GM18858 (cell line): ENCODE data around the gene NHLRC4.
"Not testable (repeated sequence)": the region's sequence is repeated elsewhere in the genome, so short reads cannot be mapped to it uniquely, and the experiment has no call there.

Source experiments
- ATAC-seq: cut with Tn5 transposase; IDR thresholded peaks from one replicate; pipeline ENCODE4 v1.9.1; 2021; ENCODE audit not compliant: unreplicated experiment

The NHLRC4 gene

DNA sequence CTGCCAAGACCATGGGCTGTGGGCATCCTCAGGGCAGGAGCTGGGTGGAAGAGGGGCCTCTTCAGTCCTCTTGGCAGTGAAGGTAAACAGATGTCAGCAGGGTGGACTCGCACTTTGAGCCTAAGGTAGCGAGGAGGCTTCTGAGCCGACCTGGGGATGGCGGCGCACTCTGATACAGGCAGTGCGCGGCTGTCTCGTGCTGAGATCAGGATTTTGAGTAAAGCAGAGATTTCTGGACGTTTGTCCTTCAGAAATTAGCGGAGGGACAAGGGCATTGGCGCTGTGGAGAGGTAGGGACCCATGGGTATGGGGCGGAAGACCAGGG, 29.9 kb downstream of the NHLRC4 start:
- no peak for ATAC-seq

DNA sequence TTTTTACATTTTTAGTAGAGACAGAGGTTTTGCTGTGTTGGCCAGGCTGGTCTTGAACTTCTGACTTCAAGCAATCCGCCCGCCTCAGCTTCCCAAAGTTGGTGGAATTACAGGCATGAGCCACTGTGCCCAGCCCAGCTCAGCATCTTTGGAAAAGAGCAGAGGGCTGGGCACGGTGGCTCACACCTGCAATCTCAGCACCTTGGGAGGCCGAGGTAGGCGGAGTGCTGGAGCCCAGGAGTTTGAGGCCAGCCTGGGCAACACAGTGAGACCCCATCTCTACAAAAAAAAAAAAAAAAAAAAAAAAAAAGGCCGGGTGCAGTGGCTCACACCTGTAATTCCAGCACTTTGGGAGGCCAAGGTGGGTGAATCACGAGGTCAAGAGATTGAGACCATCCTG, 30.9 kb downstream of the NHLRC4 start:
- ATAC-seq = not testable (repeated sequence)

DNA sequence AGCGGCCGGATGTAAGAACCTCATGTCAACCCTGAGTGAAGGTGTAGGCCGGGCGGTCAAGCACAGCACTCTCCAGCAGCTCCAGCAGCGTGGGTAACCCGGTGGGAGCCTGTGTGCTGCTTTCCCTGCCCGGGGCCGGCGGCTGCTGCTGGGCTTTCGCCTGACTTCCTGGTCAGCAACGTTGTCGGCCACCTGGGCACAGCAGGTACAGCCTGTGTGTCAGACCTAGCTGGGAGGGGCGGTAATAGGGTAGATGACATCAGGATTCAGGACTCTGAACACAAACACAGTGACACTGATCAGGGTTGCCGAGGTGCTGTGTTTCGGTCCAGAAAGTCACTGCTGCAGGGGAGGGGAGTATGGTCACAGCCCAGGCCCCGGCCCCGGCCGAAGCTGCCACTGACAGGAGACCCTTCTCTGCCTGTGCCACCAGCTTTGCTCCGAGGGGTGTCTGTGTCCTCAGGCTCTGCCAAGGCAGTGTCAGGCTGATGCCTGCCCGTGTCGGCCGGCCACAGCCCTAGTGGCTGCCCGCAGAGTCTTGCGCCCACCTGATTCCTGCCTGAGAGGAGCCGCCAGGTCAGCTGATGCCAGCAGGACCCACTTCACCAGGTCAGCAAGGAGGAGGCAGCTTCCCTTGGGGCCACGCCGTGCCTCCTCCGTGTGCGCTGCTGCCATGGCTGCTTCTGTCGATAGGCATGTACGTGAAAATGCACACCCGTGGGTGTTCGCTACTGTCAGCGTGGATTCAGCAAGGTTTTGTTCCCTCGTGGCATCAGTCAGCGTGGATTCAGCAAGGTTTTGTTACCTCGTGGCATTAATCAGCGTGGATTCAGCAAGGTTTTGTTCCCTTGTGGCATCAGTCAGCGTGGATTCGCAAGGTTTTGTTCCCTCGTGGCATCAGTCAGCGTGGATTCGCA, 32.3 kb downstream of the NHLRC4 start:
- ATAC-seq = no peak

DNA sequence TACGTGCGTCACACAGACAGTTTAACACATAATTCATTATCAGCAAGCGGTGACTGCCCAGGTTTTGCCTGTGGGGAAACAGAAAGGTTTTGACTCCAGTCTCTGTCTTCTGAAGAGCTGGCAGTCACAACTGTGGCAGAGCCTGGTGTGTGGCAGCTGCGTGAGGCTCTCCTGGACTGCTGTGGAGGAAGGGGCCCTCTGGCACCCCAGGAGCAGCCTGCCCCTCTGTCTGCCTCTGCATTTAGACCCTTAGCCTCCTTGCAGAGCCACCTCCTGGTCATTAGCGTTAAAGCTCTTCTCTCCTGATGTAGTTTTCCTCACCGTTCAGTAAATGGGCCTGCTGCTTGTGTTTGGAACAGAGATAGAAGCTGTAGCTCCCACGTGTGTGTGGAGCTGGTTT, 34.0 kb downstream of the NHLRC4 start:
- no peak for ATAC-seq

DNA sequence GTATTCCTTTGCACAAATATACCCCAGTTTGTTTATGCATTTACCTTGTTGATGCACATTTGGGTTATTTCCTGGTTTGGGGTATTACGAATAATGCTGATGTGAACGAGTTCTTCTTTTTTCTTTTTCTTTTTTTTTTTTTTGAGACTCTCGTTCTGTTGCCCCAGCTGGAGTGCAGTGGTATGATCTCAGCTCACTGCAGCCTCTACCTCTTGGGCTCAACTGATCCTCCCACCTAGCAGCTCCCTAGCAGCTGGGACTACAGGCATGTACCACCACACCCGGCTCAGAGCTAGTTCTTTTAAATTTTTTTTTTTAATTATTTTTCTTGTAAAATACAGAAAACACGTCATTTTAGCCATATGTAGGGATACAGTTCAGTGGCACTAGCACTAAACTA, 37.1 kb downstream of the NHLRC4 start:
- ATAC-seq = no peak

DNA sequence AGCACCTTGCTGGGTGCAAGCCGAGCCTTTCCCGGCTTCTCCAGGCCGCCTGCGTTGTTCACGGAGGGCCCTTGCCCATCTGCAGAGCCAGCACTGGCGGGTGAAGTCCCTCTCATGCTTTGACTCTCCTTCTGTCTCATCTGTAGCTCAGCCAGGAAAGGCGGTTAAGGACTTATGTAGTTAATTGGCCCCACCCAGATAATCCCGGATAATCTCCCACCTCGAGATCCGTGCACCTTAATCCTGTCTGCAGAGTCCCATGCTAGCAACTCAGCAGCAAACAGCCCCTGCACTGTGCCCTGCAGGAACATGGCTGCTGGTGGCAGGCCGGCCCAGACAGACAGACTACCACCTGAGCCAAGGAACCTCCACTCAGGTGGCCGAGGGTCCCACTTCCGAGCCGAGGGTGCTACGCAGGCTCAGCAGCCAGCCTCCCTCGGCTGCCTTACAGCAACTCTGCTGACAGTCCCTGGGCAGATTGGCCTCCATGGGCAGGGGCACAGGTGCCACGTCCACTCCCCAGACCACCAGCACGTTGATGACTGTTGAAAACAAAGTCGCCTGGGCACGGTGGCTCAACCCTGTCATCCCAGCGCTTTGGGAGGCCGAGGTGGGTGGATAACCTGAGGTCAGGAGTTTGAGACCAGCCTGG, 40.0 kb downstream of the NHLRC4 start:
- no peak for ATAC-seq

DNA sequence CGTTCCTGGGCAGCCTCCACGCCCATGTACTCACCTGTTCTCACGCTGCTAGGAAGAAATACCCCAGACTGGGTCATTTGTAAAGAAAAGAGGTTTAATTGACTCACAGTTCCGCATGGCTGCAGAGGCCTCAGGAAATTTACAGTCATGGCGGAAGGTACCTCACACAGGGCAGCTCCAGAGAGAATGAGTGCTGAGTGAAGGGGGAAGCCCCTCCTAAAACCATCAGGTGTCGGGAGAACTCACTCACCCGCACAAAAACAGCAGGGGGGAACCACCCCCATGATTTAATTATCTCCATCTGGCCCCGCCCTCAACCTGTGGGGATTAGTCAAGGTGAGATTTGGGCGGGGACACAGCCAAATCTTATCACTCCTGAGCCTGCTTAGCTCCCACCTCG, 41.2 kb downstream of the NHLRC4 start:
- no peak for ATAC-seq

DNA sequence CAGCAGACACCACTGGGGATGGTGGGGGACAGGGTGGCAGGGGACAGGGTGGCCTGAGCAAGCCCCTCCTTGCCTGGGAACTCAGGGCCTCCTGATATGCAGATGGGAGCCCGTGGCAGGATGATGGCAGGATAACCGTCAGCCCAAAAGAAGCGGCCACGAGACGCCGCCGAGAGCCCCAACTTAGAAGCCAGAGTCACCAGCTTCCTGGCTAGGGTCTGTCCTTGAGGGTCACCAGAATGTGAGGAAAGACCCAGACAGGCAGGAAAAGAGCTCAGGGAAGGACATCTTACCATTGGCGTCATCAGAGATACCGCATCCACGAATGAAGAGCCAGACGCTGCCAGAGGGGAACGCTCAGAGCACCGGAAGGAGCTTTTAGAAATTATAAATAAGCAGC, 42.5 kb downstream of the NHLRC4 start:
- no peak for ATAC-seq

DNA sequence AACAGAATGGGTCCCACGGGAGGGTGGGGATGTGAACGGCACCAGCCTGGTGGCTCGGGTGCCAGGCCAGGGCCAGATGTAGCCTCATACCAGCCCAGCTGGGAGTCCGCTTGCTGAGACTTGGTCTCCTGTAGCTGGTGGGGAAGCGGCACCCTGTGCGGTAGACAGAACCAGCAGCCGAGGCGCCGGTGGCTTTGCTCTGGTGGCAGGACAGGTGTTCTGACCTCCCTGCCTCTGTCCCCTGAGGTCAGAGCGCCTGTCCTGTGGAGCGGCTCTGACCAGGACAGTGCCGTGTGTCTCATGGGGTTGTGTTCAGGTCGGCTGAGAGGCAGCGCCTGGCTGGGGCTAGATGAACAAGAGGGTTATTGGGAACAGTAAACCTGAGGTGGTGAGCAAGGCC, 43.2 kb downstream of the NHLRC4 start:
- ATAC-seq = no peak

DNA sequence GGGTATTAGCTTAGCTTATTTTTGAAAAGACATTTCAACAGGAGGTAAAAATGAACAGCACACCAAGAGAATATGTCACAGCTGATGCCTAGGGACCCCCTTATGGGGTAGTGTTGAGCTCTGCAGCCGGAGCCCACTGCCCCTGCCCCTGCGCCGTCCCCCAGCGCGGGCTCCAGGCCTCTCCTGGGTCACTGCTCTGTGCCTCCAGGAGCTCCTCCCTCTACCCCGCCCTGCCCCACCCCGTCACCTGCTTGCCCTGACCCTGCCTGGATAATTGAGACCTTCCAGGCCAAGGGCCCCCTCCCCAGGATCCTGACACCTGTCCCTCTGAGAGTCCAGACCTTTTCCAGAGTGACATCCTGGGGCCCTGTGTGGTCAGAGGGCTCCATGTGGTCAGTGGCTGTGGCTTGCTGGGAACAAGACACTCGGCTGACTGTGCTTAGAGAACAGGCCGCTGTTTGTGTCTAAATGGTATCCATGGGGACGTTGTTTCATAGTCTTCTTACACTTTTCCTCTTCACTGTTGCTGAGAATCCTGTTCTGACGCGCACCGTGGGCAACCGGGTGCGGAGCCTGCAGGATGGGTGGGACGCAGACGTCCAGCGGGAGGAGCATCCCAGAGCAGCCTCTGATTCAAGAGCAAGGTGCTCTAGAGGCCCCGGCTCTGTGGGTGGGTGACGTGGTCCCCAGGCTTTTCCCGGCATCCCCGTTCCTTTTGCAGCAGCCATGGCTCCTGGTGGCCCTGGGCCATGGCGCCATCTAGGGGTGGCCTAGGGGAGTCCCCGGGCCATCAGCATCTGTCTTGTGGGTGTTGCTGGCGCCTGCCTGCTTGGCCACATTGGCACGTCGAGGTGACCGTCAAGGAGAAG, 43.9 kb downstream of the NHLRC4 start:
- ATAC-seq = no peak

DNA sequence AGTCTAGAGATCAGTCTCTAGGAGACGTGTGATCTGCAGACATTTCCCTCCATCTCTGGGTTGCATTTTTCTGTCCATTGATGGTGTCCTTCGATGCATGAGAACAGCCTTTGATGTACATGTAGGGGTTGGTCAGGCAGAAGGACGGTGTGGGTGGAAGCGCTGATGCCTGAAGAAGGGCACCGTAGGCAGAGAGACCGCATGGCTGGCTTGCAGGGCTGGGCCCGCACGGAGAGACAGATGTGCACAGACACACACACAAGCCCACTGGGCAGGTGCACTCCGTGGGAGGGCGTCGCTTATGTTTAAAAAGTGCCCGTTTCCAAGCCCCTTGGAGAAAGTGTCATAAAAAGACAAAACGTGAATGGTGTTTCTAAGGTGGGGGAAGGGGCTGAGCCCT, 48.3 kb downstream of the NHLRC4 start:
- no peak for ATAC-seq

DNA sequence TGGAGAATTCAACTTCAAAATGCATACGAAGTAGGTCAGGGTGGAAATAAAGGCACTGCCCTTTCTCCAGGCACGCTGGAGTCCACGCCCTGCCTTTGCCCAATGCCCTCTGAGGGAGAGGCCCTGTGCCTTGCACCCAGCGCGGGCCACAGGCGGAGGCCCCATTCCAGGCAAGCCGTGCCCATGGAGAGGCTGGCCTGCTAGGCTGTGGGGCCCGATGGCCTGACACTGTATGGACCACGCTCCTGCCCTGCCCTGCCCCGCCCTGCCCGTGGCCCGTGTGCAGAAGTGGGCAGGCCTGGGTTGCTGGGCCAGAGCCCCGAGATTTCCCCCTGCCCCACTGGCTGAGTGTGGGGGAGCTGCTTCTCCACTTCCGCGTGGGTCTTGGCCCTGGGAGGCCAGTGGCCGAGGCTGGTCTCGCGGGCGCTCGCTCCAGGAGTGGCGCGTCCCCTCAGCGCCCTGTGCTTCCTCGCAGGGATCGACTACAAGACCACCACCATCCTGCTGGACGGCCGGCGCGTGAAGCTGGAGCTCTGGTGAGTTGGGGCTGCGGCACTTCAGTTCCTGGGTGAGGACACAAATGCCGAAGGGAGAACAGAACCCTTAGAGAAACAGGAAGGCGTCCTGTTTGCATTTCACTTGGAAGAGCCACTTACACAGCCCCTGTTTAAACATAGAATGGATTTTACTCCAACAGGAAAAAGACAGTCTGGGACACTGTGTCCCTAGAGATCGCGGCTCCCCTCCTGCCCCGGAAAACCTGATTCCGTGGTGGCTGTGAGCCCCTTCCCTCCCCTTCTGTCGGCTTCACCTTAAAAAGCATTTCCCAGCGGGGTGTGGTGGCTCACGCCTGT, 50.2 kb downstream of the NHLRC4 start:
- no peak for ATAC-seq

DNA sequence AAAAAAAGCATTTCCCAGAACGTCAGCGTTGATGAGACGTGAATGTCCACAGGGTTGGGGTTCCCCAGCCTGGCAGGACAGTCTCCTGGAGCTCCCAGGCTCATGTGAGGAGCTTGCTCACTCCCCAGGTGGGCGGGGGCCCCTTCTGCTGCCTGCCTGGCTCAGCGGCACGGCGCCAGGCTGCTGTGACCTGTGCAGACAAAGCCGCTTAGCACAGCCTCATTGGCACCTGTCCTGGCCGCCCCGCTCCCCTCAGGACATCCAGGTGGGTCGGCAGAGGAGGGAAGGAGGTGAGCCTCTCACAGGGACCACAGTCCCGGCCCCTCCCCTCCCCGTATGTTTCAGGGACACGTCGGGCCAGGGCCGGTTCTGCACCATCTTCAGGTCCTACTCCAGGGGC, 51.0 kb downstream of the NHLRC4 start:
- ATAC-seq = no peak
